Keratinocyte (primary cell): ENCODE data around the gene BCL2. TPM values are rescaled to one million over a fixed set of nuclear protein-coding genes. Genes with fewer than 3 reads are reported as not detected.

ENCODE experiments used
- DNase-seq: peaks from one replicate; pipeline ENCODE4 v3.0.0-alpha.2; 2011; ENCODE audit warnings: low read depth, missing footprints, low spot score
- FAIRE-seq: peaks from 2 replicates; lab custom pipeline; 2011; peaks lifted over from hg19 to GRCh38; lab: Jason Lieb, UNC
- H2AFZ ChIP-seq: 2 replicates; pipeline ENCODE4 v1.6.0; 2012; ENCODE audit warnings: low read length, control low read depth, inconsistent platforms; ENCODE audit not compliant: control insufficient read depth
- H3K27ac ChIP-seq: 2 replicates; pipeline ENCODE4 v1.5.1; 2011; ENCODE audit warnings: low read length; ENCODE audit not compliant: control insufficient read depth, insufficient read depth
- H3K27me3 ChIP-seq: 3 replicates; pipeline ENCODE4 v1.6.0; 2011; ENCODE audit warnings: low read length; ENCODE audit not compliant: control insufficient read depth, insufficient read depth; ENCODE audit errors: extremely low read depth
- H3K36me3 ChIP-seq, 2 experiments: 2 replicates in 1 of 2; 3 replicates in 1 of 2; pipeline ENCODE4 v1.5.1; 2011; ENCODE audit warnings: low read length in 2 of 2, mild to moderate bottlenecking in 1 of 2; ENCODE audit not compliant: control insufficient read depth in 2 of 2, insufficient read depth in 2 of 2; ENCODE audit errors: extremely low read depth in 1 of 2
- H3K4me1 ChIP-seq: 3 replicates; pipeline ENCODE4 v1.5.1; 2011; ENCODE audit warnings: low read length; ENCODE audit not compliant: control insufficient read depth, insufficient read depth; ENCODE audit errors: extremely low read depth
- H3K4me2 ChIP-seq: 3 replicates; pipeline ENCODE4 v1.6.0; 2011; ENCODE audit warnings: low read depth, low read length; ENCODE audit not compliant: control insufficient read depth, insufficient read depth; ENCODE audit errors: extremely low read depth
- H3K4me3 ChIP-seq, 3 experiments: fragments of 200-600 bp in 1 of 3; sonication (generic) in 1 of 3; 2 replicates in 2 of 3; 3 replicates in 1 of 3; pipeline ENCODE4 v1.5.1; 2011 to 2016; ENCODE audit warnings: low read length in 3 of 3, mild to moderate bottlenecking in 3 of 3, control low read depth in 2 of 3, inconsistent platforms in 1 of 3, low read depth in 1 of 3, mixed read lengths in 1 of 3, mixed run types in 1 of 3, moderate library complexity in 1 of 3; ENCODE audit not compliant: control insufficient read depth in 2 of 3, insufficient read depth in 2 of 3; ENCODE audit errors: extremely low read depth in 1 of 3
- H3K79me2 ChIP-seq: 2 replicates; pipeline ENCODE4 v1.6.0; 2012; ENCODE audit warnings: low read length; ENCODE audit not compliant: control insufficient read depth, insufficient read depth
- H3K9ac ChIP-seq: 3 replicates; pipeline ENCODE4 v1.6.0; 2011; ENCODE audit warnings: low read length; ENCODE audit not compliant: control insufficient read depth, insufficient read depth; ENCODE audit errors: extremely low read depth
- H3K9me1 ChIP-seq: 3 replicates; pipeline ENCODE4 v1.6.0; 2011; ENCODE audit warnings: low read length; ENCODE audit not compliant: control insufficient read depth, insufficient read depth; ENCODE audit errors: extremely low read depth
- H3K9me3 ChIP-seq: 2 replicates; pipeline ENCODE4 v1.5.1; 2012; ENCODE audit warnings: low read depth, low read length; ENCODE audit not compliant: control insufficient read depth
- H4K20me1 ChIP-seq: 3 replicates; pipeline ENCODE4 v1.6.0; 2011; ENCODE audit warnings: low read length; ENCODE audit not compliant: control insufficient read depth, insufficient read depth; ENCODE audit errors: extremely low read depth
- CTCF ChIP-seq, 3 experiments: IDR thresholded peaks in 1 of 3; conservative IDR thresholded peaks in 1 of 3; optimal IDR thresholded peaks in 1 of 3; 2 replicates in 2 of 3; 3 replicates in 1 of 3; pipeline versions ENCODE3 to v1.5.1; 2011; ENCODE audit warnings: low read length in 3 of 3, mild to moderate bottlenecking in 3 of 3, moderate library complexity in 2 of 3, control low read depth in 1 of 3, inconsistent platforms in 1 of 3; ENCODE audit not compliant: insufficient read depth in 2 of 3; ENCODE audit errors: extremely low read depth in 1 of 3
- EZH2 ChIP-seq: IDR thresholded peaks from one replicate; pipeline ENCODE4 v1.6.1; 2012; ENCODE audit warnings: inconsistent platforms, mild to moderate bottlenecking, low read length, moderate library complexity
- dilution Hi-C: fragments of 300-500 bp; cut with MboI; formaldehyde crosslinking; loops from one replicate; pipeline ENCODE4 v1.7.0; 2020; ENCODE audit warnings: low sequenced_read_pairs; ENCODE audit not compliant: extremely low pct_ligation_motif_present
- polyA plus RNA-seq, 5 experiments: library from polyadenylated mRNA; depleted of rRNA in 3 of 5; stranded (reverse) in 3 of 5; stranded (forward) in 1 of 5; unstranded in 1 of 5; fragments of >200 nt; gene quantifications; 1 replicate in 1 of 5; 2 replicates in 3 of 5; 3 replicates in 1 of 5; pipeline versions ENCODE4 v1.2.1 to v1.2.3, GENCODE V29; 2011 to 2012; ENCODE audit warnings: missing spikeins in 2 of 5, low read depth in 1 of 5, low replicate concordance in 1 of 5

BCL2 gene
- polyA plus RNA-seq, 1 donor (not counting 4 experiments of a cell fraction or from before 2014, with no cell fraction given): 0.30 TPM

- peaks cover 4% of the 10 kb centered on the region for H3K4me1 ChIP-seq
- no peak overlapping the region for H3K27ac ChIP-seq
- H4K20me1 ChIP-seq: no peaks in the 10 kb centered on the region
- peaks cover 7% of the 10 kb centered on the region for H3K27me3 ChIP-seq
- no peaks in the 10 kb centered on the region for H3K9me1 ChIP-seq
- TF ChIP-seq CTCF (optimal IDR thresholded peaks at IDR 0.05 in 1 of 3, IDR thresholded peaks at IDR 0.05 in 1 of 3, conservative IDR thresholded peaks at IDR 0.05 in 1 of 3; ENCODE audit: extremely low read depth in 1 of 3, insufficient read depth in 2 of 3, low read length in 3 of 3) (no peak), EZH2 (no peak)
- FAIRE-seq (no peak), DNase-seq (no peak)
- dilution Hi-C loops: loop anchor here (25.0 kb wide), 1 partner anchor 301 kb away; no protein-coding TSS in a partner anchor
- no peaks in the 10 kb centered on the region for H3K36me3 ChIP-seq
- H3K9me3 ChIP-seq: no peaks in the 10 kb centered on the region
- H2AFZ ChIP-seq: no peak overlapping the region
- no peak overlapping the region for H3K4me3 ChIP-seq
- H3K9ac ChIP-seq: no peak overlapping the region
- H3K4me2 ChIP-seq: no peak overlapping the region
- no peaks in the 10 kb centered on the region for H3K79me2 ChIP-seq
Measured at GRCh38 chr18:63313396-63313917, 6.1 kb downstream of the BCL2 start.

DNA sequence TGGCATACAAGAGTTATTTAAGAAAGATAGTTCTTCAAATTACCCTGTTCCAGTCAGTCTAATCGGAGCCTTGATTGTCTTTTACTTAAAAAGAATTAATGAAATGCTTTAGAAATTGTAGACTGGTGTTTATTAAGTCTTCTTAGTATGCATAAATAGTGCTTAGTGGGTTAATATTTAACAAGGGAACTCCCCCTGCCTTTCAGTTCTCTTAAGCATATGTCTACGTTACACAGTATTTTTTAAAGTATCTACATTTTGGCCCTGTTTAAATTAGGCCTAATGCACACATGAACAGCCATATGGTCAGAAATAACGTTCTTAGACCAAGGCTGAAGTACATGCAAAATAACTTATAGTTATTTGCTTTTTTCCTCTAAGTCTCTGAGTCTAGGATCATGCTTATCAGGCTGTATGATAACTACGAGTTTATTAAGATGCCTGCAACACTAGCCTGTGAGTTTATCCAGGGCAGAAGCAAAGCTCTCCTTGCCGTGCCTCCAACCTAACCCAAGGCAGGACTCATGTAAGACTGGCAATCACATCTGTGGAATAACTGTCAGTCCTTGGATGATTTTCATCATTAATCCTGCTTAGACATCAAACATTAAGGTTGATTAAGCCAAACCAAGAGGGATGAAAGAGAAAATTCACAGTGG lies 6.7 kb downstream of the BCL2 start:
- dilution Hi-C loops: loop anchor here (25.0 kb wide), 1 partner anchor 301 kb away; no protein-coding TSS in a partner anchor
- Histone ChIP-seq H3K36me3 (no peaks in the 10 kb centered on the region), H4K20me1 (no peaks in the 10 kb centered on the region), H3K9me3 (no peaks in the 10 kb centered on the region), H3K4me1 (no peaks in the 10 kb centered on the region), H3K4me2 (no peak overlapping the region), H3K9me1 (no peaks in the 10 kb centered on the region), H2AFZ (no peak overlapping the region), H3K4me3 (no peak overlapping the region), H3K79me2 (no peaks in the 10 kb centered on the region), H3K27ac (no peak overlapping the region), H3K27me3 (peaks cover 1% of the 10 kb centered on the region), H3K9ac (no peak overlapping the region)
- FAIRE-seq (peak; percentile 39), DNase-seq (no peak)
- no peak for TF ChIP-seq EZH2
- TF ChIP-seq CTCF (optimal IDR thresholded peaks at IDR 0.05 in 1 of 3, IDR thresholded peaks at IDR 0.05 in 1 of 3, conservative IDR thresholded peaks at IDR 0.05 in 1 of 3; ENCODE audit: extremely low read depth in 1 of 3, insufficient read depth in 2 of 3, low read length in 3 of 3): no peak
